ENCODE measurements around the gene TGFBR3L.

GRCh38 chr19:7901337-7901736 lies 13.3 kb upstream of the TGFBR3L start:
- TF ChIP-seq, protein P1, sequence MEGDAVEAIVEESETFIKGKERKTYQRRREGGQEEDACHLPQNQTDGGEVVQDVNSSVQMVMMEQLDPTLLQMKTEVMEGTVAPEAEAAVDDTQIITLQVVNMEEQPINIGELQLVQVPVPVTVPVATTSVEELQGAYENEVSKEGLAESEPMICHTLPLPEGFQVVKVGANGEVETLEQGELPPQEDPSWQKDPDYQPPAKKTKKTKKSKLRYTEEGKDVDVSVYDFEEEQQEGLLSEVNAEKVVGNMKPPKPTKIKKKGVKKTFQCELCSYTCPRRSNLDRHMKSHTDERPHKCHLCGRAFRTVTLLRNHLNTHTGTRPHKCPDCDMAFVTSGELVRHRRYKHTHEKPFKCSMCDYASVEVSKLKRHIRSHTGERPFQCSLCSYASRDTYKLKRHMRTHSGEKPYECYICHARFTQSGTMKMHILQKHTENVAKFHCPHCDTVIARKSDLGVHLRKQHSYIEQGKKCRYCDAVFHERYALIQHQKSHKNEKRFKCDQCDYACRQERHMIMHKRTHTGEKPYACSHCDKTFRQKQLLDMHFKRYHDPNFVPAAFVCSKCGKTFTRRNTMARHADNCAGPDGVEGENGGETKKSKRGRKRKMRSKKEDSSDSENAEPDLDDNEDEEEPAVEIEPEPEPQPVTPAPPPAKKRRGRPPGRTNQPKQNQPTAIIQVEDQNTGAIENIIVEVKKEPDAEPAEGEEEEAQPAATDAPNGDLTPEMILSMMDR (IDR thresholded peaks at IDR 0.05): no peak
- no peak; the same call in 1 of the 2 replicates for TF ChIP-seq POLR2AphosphoS5 (IDR thresholded peaks at IDR 0.05; ENCODE audit: low read depth, low read length)
- TF ChIP-seq SIN3A (IDR thresholded peaks at IDR 0.05; ENCODE audit: borderline replicate concordance, insufficient read depth, low read depth, low read length): no peak
- no peak for TF ChIP-seq REST (IDR thresholded peaks at IDR 0.05; ENCODE audit: insufficient read depth in 1 of 2, low read depth in 2 of 2, low read length in 1 of 2)

All from Panc1 (cell line).